GM12872 (cell line): Measurements from ENCODE around the gene TMEM164.

ENCODE experiments used
- TF ChIP-seq, protein P1 (sequence below): IDR thresholded peaks from 3 replicates; pipeline ENCODE4 v1.5.1; 2011; ENCODE audit warnings: low read depth, mild to moderate bottlenecking, low read length, moderate library complexity; ENCODE audit not compliant: insufficient read depth

Gene TMEM164

GRCh38 chrX:110044346-110045249, 41.7 kb downstream of the TMEM164 start:
- TF ChIP-seq, protein P1, sequence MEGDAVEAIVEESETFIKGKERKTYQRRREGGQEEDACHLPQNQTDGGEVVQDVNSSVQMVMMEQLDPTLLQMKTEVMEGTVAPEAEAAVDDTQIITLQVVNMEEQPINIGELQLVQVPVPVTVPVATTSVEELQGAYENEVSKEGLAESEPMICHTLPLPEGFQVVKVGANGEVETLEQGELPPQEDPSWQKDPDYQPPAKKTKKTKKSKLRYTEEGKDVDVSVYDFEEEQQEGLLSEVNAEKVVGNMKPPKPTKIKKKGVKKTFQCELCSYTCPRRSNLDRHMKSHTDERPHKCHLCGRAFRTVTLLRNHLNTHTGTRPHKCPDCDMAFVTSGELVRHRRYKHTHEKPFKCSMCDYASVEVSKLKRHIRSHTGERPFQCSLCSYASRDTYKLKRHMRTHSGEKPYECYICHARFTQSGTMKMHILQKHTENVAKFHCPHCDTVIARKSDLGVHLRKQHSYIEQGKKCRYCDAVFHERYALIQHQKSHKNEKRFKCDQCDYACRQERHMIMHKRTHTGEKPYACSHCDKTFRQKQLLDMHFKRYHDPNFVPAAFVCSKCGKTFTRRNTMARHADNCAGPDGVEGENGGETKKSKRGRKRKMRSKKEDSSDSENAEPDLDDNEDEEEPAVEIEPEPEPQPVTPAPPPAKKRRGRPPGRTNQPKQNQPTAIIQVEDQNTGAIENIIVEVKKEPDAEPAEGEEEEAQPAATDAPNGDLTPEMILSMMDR, result no peak

DNA sequence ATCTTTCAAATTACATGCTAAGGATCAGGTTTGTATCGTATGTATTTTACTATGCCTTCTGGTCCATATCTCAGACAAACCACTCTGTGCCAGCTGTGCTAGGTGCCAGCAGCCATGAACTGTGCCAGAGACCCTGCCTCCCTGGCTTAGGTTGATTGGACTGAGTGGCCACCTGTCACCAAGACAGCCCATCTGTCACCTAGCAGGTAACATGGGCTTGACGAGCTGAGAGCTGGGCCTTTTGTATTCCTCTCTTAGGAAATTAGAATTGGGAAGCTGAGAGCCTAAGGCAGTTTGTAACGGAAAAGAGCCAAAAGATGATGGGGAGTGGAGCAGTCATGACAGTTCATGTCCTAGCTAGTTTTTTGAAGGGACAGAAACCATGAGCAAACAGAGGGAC, 42.5 kb downstream of the TMEM164 start:
- TF ChIP-seq, protein P1, result no peak

- TF ChIP-seq, protein P1, result 0 out of 3 replicates have a peak, but pooled peaks have one; percentile 2
Observed at GRCh38 chrX:110046001-110046400, 43.1 kb downstream of the TMEM164 start.

DNA sequence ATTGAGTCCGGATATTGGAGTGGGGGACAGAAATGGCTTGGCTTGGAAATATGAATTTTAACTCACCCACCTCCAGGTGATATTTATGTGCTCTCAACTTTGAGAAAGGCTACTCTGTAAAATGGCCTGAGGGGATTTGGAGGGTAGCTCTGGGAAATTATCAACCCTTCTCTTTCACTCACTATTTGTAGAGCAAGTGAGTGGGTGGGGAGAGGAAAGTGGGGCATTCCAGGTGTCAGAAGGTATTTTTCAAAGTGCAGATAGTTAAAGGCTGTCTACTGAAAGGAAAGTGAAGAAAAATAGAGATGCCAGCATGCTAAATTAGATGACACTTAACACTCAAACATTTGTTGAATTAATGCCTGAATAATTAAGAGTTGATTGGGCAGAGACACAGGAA, 44.1 kb downstream of the TMEM164 start:
- TF ChIP-seq, protein P1, result no peak

- TF ChIP-seq, protein P1, result no peak
Observed at GRCh38 chrX:110049096-110049495, 46.2 kb downstream of the TMEM164 start.

GRCh38 chrX:110050386-110050785, 47.5 kb downstream of the TMEM164 start:
- TF ChIP-seq, protein P1, result no peak

GRCh38 chrX:110050901-110051300, 48.0 kb downstream of the TMEM164 start:
- TF ChIP-seq, protein P1, result no peak
